SU-DHL-6 (cell line): Measurements from ENCODE around the gene TAL1.
"Not testable (repeated sequence)": the region's sequence is repeated elsewhere in the genome, so short reads cannot be mapped to it uniquely, and the experiment has no call there.

Experiments used
- H2AFZ ChIP-seq: fragments of 200-600 bp; sonication (generic); 2 replicates; pipeline ENCODE4 v1.6.1; 2014; ENCODE audit warnings: low read depth, mild to moderate bottlenecking, moderate library complexity, mixed read lengths, antibody characterized with exemption, low read length; ENCODE audit not compliant: severe bottlenecking
- H3F3A ChIP-seq: fragments of 200-600 bp; shearing (Covaris generic); 2 replicates; pipeline ENCODE4 v1.6.0; 2016; ENCODE audit warnings: antibody characterized with exemption, mild to moderate bottlenecking; ENCODE audit not compliant: insufficient read depth
- H3K27ac ChIP-seq: fragments of 200-600 bp; sonication (generic); 2 replicates; pipeline ENCODE4 v1.5.1; 2016; ENCODE audit warnings: low read depth, mild to moderate bottlenecking, low read length, moderate library complexity, mixed read lengths
- H3K27me3 ChIP-seq: fragments of 200-600 bp; sonication (generic), shearing (Covaris generic); 2 replicates; pipeline ENCODE4 v1.6.0; 2014; ENCODE audit warnings: mild to moderate bottlenecking, low read length
- H3K36me3 ChIP-seq: fragments of 200-600 bp; sonication (generic); 2 replicates; pipeline ENCODE4 v1.6.1; 2014; ENCODE audit warnings: mild to moderate bottlenecking, low read length, mixed read lengths
- H3K4me2 ChIP-seq: fragments of 300-600, 200-600 bp; shearing (Covaris generic), sonication (generic); 2 replicates; pipeline ENCODE4 v1.6.0; 2014; ENCODE audit warnings: low read length, low read depth, mild to moderate bottlenecking; ENCODE audit not compliant: poor library complexity, severe bottlenecking
- H3K4me3 ChIP-seq: fragments of 200-600 bp; sonication (generic); 2 replicates; pipeline ENCODE4 v1.5.1; 2014; ENCODE audit warnings: antibody characterized with exemption, low read length, mild to moderate bottlenecking, mixed read lengths; ENCODE audit not compliant: insufficient read depth, poor library complexity, severe bottlenecking
- H3K79me2 ChIP-seq: fragments of 200-600 bp; sonication (generic); 2 replicates; pipeline ENCODE4 v1.6.1; 2014; ENCODE audit warnings: mild to moderate bottlenecking, low read length, moderate library complexity; ENCODE audit not compliant: insufficient read depth
- H3K9ac ChIP-seq: fragments of 200-600 bp; sonication (generic); 2 replicates; pipeline ENCODE4 v1.7.0; 2014; ENCODE audit warnings: mild to moderate bottlenecking, low read length
- H3K9me2 ChIP-seq: fragments of 200-600 bp; sonication (generic); replicated peaks from 2 replicates; pipeline ENCODE4 v1.6.1; 2014; ENCODE audit warnings: low read length; ENCODE audit not compliant: insufficient read depth
- H3K9me3 ChIP-seq: fragments of 200-600 bp; sonication (generic); 2 replicates; pipeline ENCODE4 v1.6.1; 2014; ENCODE audit warnings: low read length, mixed read lengths; ENCODE audit not compliant: insufficient read depth
- H4K20me1 ChIP-seq: fragments of 200-600 bp; sonication (generic); 2 replicates; pipeline ENCODE4 v1.6.1; 2014; ENCODE audit warnings: low read depth, mild to moderate bottlenecking, antibody characterized with exemption, low read length, moderate library complexity, mixed read lengths
- EZH2phosphoT487 ChIP-seq: fragments of 200-600 bp; sonication (generic), shearing (Covaris generic); conservative IDR thresholded peaks from 2 replicates; pipeline ENCODE4 v1.6.1; 2018; ENCODE audit warnings: mild to moderate bottlenecking, antibody characterized with exemption, low read length, moderate library complexity, mixed read lengths
- TF ChIP-seq, protein P1 (sequence below): fragments of 200-600 bp; sonication (generic); IDR thresholded peaks from one replicate; pipeline ENCODE4 v1.5.1; 2017; ENCODE audit warnings: antibody characterized with exemption, mild to moderate bottlenecking, low read length, moderate library complexity; ENCODE audit not compliant: insufficient read depth, poor library complexity, severe bottlenecking

The TAL1 gene

DNA sequence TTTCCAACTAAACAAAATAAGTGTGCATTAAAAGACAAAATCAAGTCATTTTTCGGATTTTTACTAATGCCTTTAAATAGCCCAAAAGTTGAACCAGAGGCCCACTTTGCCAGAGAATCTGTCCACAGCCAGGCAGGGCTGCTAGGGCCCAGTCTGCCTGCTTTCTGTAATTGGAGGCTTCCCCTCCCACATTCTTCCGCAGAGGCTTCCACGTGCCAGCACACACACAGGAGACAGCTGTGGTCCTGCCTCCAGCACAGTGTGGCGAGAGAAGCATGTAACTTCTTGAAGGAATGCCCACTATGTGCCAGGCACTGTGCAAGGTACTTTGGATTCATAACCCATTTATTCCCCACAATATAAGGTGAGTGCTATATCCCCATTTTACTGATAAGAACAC, 30.8 kb downstream of the TAL1 start:
- no peaks in the 10 kb centered on the region for H4K20me1 ChIP-seq
- H3K27ac ChIP-seq: no peak overlapping the region
- no peaks in the 10 kb centered on the region for H3K36me3 ChIP-seq
- H3K79me2 ChIP-seq: no peaks in the 10 kb centered on the region
- H3K4me3 ChIP-seq: no peak overlapping the region
- 0 out of 2 replicates have a peak, but pooled peaks cover 5% of the 10 kb centered on the region for H3K9me3 ChIP-seq
- no peaks in the 10 kb centered on the region for H3K27me3 ChIP-seq
- no peak overlapping the region for H3K4me2 ChIP-seq
- H3K9ac ChIP-seq: no peak overlapping the region
- H3K9me2 ChIP-seq: no peaks in the 10 kb centered on the region
- TF ChIP-seq, protein P1, sequence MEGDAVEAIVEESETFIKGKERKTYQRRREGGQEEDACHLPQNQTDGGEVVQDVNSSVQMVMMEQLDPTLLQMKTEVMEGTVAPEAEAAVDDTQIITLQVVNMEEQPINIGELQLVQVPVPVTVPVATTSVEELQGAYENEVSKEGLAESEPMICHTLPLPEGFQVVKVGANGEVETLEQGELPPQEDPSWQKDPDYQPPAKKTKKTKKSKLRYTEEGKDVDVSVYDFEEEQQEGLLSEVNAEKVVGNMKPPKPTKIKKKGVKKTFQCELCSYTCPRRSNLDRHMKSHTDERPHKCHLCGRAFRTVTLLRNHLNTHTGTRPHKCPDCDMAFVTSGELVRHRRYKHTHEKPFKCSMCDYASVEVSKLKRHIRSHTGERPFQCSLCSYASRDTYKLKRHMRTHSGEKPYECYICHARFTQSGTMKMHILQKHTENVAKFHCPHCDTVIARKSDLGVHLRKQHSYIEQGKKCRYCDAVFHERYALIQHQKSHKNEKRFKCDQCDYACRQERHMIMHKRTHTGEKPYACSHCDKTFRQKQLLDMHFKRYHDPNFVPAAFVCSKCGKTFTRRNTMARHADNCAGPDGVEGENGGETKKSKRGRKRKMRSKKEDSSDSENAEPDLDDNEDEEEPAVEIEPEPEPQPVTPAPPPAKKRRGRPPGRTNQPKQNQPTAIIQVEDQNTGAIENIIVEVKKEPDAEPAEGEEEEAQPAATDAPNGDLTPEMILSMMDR: no peak
- TF ChIP-seq EZH2phosphoT487: no peak
- H2AFZ ChIP-seq: no peak overlapping the region
- no peaks in the 10 kb centered on the region for H3F3A ChIP-seq

DNA sequence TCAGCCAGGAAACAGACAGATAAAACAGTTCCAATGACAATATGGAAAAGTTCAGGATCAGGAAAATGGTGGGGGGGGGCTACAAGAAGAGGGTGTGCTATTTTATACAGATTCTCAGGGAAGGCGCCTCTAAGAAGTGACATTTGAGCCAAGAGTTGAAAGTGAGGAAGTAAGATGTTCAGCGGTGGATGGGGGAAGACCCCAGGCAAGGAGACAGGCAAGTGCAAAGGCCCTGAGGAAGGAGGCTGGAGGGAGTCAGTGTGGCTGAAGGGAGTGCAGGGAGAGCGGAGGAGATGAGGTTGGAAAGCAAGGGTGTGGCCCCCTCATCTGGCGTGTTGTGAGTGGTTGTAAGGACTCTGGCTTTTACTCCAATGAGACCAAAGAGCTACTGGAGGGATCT, 33.8 kb downstream of the TAL1 start:
- no peaks in the 10 kb centered on the region for H3K27me3 ChIP-seq
- no peak overlapping the region for H3K4me3 ChIP-seq
- no peaks in the 10 kb centered on the region for H4K20me1 ChIP-seq
- H3K79me2 ChIP-seq: no peaks in the 10 kb centered on the region
- no peak overlapping the region for H2AFZ ChIP-seq
- no peaks in the 10 kb centered on the region for H3K36me3 ChIP-seq
- no peak overlapping the region for H3K27ac ChIP-seq
- H3K9me3 ChIP-seq: 0 out of 2 replicates have a peak, but pooled peaks cover 4% of the 10 kb centered on the region
- no peak overlapping the region for H3K4me2 ChIP-seq
- TF ChIP-seq, protein P1: no peak
- no peak for TF ChIP-seq EZH2phosphoT487
- H3K9ac ChIP-seq: no peak overlapping the region
- no peaks in the 10 kb centered on the region for H3K9me2 ChIP-seq
- H3F3A ChIP-seq: no peaks in the 10 kb centered on the region

DNA sequence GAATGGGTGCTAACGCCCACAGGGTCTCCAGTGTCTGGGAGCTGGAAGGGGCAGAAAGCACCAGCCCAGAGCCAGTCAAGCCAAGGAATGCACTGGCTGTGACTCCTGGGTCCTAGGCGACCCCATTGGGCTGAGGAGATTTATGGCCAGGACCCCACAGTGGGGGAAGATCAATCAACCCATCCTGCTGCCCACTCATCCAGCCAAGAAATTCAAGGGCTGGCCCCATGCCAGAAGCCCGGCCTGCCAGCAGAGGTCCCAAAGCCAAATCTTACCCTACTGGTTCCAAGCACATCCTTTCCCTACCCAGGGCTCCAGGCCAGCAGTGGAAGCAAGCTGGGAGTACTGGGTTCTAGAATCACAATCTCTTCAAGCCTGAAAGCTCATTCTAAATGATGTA, 35.4 kb downstream of the TAL1 start:
- H3K4me3 ChIP-seq: no peak overlapping the region
- no peaks in the 10 kb centered on the region for H3K79me2 ChIP-seq
- no peak overlapping the region for H3K9ac ChIP-seq
- no peaks in the 10 kb centered on the region for H3K27me3 ChIP-seq
- no peaks in the 10 kb centered on the region for H3K36me3 ChIP-seq
- H3K9me3 ChIP-seq: no peaks in the 10 kb centered on the region
- no peak overlapping the region for H3K27ac ChIP-seq
- TF ChIP-seq, protein P1: no peak
- no peak for TF ChIP-seq EZH2phosphoT487
- H3K9me2 ChIP-seq: no peaks in the 10 kb centered on the region
- no peak overlapping the region for H2AFZ ChIP-seq
- H4K20me1 ChIP-seq: no peaks in the 10 kb centered on the region
- no peaks in the 10 kb centered on the region for H3F3A ChIP-seq
- H3K4me2 ChIP-seq: no peak overlapping the region

DNA sequence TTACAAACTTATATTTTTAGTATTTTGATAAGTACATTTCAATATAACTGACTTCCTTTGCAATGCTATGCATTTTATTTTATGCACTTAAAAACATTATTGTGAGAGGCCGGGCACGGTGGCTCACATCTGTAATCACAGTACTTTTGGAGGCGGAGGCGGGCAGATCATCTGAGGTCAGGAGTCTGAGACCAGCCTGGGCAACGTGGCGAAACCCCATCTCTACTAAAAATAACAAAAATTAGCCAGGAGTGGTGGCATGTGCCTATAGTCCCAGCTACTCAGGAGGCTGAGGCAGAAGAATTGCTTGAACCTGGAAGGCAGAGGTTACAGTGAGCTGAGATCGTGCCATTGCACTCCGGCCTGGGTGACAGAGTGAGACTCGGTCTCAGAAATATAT, 36.0 kb downstream of the TAL1 start:
- not testable (repeated sequence) for H3K79me2 ChIP-seq, H3K4me3 ChIP-seq, H4K20me1 ChIP-seq, H3F3A ChIP-seq, H3K27ac ChIP-seq, H3K4me2 ChIP-seq, H3K9ac ChIP-seq, H2AFZ ChIP-seq, H3K36me3 ChIP-seq, H3K9me3 ChIP-seq, H3K27me3 ChIP-seq, H3K9me2 ChIP-seq
